ENCODE measurements around the gene DUSP5.
A peak's percentile ranks its signal among the peaks of the same experiment; 100 is the strongest.
"Not testable (repeated sequence)": the region's sequence is repeated elsewhere in the genome, so short reads cannot be mapped to it uniquely, and the experiment has no call there.

The DUSP5 gene

GRCh38 chr10:110497438-110498086, at the start of gene DUSP5:
Gene DUSP5, plus strand, starts transcription at chr10:110497907. Its CDS starts 215 bp downstream, at chr10:110498122.
- peak; percentile 63 to 82 for DNase-seq

- no peak for DNase-seq
Observed at GRCh38 chr10:110448682-110449418, 48.9 kb upstream of the DUSP5 start.

DNA sequence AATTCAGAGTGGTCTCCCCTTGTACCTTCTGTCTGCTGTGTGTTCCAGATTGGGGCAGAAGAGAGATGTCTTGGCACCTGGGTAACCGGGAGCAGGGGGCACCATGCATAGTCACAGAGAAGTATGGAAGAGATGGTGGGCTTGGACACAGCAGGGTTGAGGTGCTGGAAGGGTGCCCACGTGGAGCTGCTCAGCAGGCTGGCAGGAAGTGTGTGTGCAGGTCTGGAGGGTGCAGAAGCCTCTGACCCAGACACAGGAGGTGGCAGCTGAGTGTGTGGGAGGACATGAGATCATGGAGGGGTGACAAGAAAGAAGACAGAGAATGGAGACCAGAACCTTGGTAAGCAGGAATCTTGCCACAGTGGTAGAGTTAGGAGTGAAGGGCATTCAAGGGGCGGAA, 42.3 kb upstream of the DUSP5 start:
- DNase-seq: no peak

DNA sequence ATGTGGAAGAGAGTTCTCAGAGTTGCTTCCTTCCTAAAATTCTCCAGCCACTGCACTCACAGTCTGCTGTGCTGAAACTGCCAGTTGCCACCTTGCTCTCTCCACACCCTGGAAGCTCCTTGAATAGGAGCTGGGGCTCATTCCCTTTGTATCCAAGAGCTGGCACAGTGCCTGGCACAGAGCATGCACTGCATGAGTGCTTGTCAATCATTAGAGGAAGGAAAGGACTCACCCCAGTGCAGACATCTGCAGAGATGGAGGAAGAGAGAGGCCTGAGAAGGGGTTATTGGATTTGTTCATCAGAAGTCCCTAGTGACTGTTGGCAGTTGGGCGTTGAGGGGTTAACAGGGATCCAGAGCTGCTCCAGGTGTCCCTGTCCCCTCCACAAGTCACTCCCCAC, 41.7 kb upstream of the DUSP5 start:
- no peak for DNase-seq

- peak in 1 of 2 experiments; percentile 16 for DNase-seq
Observed at GRCh38 chr10:110456523-110457091, 41.1 kb upstream of the DUSP5 start.

DNA sequence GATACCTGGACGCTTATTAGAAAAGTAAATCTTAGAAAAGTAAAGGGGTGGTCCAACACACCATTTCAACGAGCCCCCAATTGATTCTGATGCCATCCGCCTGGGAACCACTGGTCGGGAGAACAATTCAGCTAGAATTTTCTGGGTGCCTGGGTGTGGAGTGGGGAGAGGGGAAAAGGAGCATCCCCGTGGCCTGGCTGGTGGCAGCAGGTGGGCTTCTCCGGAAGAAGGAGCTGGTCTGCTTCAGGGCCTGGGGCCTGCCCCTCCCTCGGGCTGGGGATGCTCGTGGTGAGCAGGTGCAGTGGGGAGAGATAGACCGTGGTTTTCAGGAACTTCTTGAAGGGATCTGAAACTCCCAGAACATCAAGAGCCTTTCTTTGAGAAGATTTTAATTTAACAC, 39.9 kb upstream of the DUSP5 start:
- DNase-seq: no peak

GRCh38 chr10:110458266-110458920, 39.3 kb upstream of the DUSP5 start:
- no peak for DNase-seq

DNA sequence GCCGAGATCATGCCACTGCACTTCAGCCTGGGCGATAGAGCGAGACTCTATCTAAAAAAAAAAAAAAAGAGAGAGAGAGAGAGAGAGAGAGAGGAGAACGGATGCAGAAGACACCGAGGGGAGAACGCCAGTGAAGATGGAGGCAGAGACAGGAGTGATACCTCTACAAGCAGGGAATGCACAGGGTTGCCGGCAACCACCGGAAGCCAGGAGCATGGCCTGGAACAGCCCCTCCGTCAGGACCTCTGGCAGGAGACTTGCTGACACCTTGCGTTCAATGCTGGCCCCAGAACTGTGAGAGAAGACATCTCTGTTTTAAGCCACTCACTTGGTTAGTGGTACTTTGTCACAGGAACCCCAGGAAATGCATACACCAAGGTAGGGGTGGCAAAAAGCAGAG, 38.1 kb upstream of the DUSP5 start:
- DNase-seq: no peak

- DNase-seq: no peak
Observed at GRCh38 chr10:110460111-110460809, 37.4 kb upstream of the DUSP5 start.

DNA sequence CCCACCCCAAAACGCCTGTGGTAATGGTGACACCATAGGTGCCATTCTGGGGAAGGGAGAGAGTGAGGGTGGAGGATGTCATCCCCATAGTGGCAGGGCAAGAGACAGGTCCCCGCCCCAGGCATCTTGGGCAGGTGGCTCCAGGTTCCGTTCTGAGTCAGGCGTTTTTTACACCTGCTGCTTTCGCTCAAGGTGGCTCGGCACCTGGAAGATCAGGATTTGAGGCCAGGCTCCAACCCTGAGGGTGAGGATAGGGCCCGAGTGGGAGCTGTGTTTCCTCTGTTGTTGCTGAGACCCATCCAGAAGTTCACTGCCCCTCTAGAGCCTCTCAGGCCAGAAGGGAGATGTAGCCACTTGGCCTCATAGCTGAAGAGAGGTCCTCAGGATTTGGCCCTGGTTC, 36.6 kb upstream of the DUSP5 start:
- DNase-seq: no peak

- DNase-seq: no peak
Observed at GRCh38 chr10:110461530-110461929, 36.2 kb upstream of the DUSP5 start.

- no peak for DNase-seq
Observed at GRCh38 chr10:110462166-110463095, 35.3 kb upstream of the DUSP5 start.

- not testable (repeated sequence) for DNase-seq
Observed at GRCh38 chr10:110468258-110468657, 29.4 kb upstream of the DUSP5 start.

- DNase-seq: not testable (repeated sequence)
Observed at GRCh38 chr10:110470541-110470940, 27.2 kb upstream of the DUSP5 start.

- no peak for DNase-seq
Observed at GRCh38 chr10:110471566-110472139, 26.1 kb upstream of the DUSP5 start.

GRCh38 chr10:110474017-110474416, 23.7 kb upstream of the DUSP5 start:
- no peak for DNase-seq

DNA sequence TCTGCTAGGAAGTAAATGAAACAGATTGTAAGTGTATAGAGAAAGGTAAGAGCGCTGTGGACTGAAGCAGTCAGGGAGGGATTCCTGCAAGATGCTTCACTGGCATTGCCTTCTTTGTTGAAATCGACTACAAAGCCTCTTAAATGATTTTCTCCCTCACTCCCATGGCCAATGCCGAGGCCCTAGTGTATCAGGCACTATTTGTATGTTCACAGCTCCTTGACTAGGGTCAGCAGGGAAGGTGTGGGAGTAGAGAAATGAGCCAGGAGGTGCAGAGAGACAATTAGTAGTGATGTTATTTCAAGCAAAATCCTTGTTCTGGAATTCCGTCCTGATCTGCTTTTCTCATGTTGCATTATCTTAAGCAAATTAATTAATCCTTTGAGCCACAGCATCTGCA, 22.9 kb upstream of the DUSP5 start:
- DNase-seq: no peak

- no peak for DNase-seq
Observed at GRCh38 chr10:110475722-110476515, 21.8 kb upstream of the DUSP5 start.

- DNase-seq: no peak
Observed at GRCh38 chr10:110479710-110480109, 18.0 kb upstream of the DUSP5 start.

DNA sequence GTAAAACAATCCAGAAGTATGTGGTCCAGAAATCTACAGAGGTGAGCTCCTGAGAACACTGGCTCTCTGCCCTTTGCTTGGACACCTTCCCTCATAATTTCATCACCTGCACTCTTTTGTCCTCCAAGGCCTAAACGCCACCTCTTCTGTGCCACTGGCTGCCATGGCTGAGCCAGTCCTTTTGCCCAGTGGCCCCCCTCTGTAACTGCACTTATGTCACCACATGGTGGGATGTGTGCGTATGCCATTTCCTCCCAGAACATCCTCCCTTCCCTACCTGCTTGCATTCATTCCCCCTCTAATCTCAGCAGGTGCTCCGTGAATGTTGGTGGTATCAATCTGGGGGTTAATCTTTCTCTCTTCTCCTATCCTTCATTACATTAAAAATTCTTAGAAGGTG, 17.3 kb upstream of the DUSP5 start:
- DNase-seq: no peak

DNA sequence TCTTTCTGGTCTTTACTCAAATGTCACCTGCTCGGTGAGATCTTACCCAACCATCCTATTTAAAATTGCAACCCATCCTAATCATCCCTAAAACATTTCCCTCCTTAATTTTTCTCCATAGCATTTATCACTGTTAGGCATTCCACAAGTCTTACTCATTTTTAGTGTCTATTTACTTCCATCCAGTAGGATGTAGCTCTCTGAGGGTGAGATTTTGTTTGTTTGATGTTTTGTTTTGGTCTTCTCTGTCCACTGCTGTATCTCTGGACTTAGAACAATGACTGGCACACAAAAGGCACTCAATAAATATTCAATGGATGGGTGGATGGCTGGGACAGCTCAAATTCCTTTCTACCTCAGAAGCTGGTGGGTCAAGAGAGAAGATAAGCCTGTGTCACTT, 15.8 kb upstream of the DUSP5 start:
- DNase-seq: peak in 1 of 2 experiments; percentile 59
